Measurements from ENCODE around the gene CETP. TPM values are rescaled to one million over a fixed set of nuclear protein-coding genes. Genes with fewer than 3 reads are reported as not detected.

Gene CETP
- total and polyA plus RNA-seq, 2 of the 13 experiments (the other 11 are each of a cell fraction or from before 2014, with no cell fraction given), result 0.31 to 9.8 TPM

DNA sequence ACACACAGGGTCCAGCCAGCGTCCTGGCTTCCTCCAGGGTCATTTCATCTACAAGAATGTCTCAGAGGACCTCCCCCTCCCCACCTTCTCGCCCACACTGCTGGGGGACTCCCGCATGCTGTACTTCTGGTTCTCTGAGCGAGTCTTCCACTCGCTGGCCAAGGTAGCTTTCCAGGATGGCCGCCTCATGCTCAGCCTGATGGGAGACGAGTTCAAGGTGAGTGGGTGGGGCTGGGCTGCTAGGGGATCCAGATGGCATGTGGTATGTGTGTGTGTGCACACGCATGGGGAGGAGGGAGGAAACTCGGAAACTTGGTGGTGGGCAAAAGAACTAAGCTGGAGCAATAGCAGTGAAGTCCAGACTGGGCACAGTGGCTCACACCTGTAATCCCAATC lies 11.5 kb downstream of the CETP start (continued):
- TF ChIP-seq RXRB (CRISPR knock-in tag; IDR thresholded peaks at IDR 0.05; ENCODE audit: borderline replicate concordance) (peak; percentile 60; the same call in 1 of the 2 replicates), MED1 (CRISPR knock-in tag; IDR thresholded peaks at IDR 0.05) (peak; percentile 52), ARNTL (CRISPR knock-in tag; IDR thresholded peaks at IDR 0.05) (peak; percentile 32; the same call in 1 of the 2 replicates), SOX5 (CRISPR knock-in tag; IDR thresholded peaks at IDR 0.05; ENCODE audit: borderline replicate concordance) (0 out of 2 replicates have a peak, but pooled peaks have one; percentile 29), ZFAT (CRISPR knock-in tag; conservative IDR thresholded peaks at IDR 0.05) (no peak), RXRA (CRISPR knock-in tag; IDR thresholded peaks at IDR 0.05) (peak; percentile 72; the same call in 1 of the 2 replicates), ZNF879 (CRISPR knock-in tag; IDR thresholded peaks at IDR 0.05) (no peak), NFKB2 (CRISPR knock-in tag; IDR thresholded peaks at IDR 0.05; ENCODE audit: borderline replicate concordance) (peak; percentile 48; the same call in 1 of the 2 replicates), MYC (CRISPR knock-in tag; IDR thresholded peaks at IDR 0.05; ENCODE audit: borderline replicate concordance) (peak; percentile 76; the same call in 1 of the 2 replicates), ZNF619 (CRISPR knock-in tag; IDR thresholded peaks at IDR 0.05) (0 out of 2 replicates have a peak, but pooled peaks have one; percentile 54), ZMYM3 (CRISPR knock-in tag; IDR thresholded peaks at IDR 0.05) (peak; percentile 32; the same call in 1 of the 2 replicates), YY1 (IDR thresholded peaks at IDR 0.05; ENCODE audit: insufficient read depth, insufficient replicate concordance, low read depth, low read length) (peak; percentile 19), ZNF451 (CRISPR knock-in tag; IDR thresholded peaks at IDR 0.05) (0 out of 2 replicates have a peak, but pooled peaks have one; percentile 37), KAT2B (IDR thresholded peaks at IDR 0.05; ENCODE audit: borderline replicate concordance, low read depth, low read length) (no peak), NFYC (CRISPR knock-in tag; IDR thresholded peaks at IDR 0.05) (no peak), HIVEP1 (CRISPR knock-in tag; IDR thresholded peaks at IDR 0.05) (0 out of 2 replicates have a peak, but pooled peaks have one; percentile 11), FOSL2 (CRISPR knock-in tag; IDR thresholded peaks at IDR 0.05) (0 out of 2 replicates have a peak, but pooled peaks have one; percentile 16), HNRNPL (IDR thresholded peaks at IDR 0.05; ENCODE audit: low read depth, low read length) (no peak), RFXANK (CRISPR knock-in tag; IDR thresholded peaks at IDR 0.05) (no peak), ZEB1 (IDR thresholded peaks at IDR 0.05; ENCODE audit: insufficient replicate concordance, low read depth) (no peak), ZNF317 (CRISPR knock-in tag; IDR thresholded peaks at IDR 0.05) (peak; percentile 80; the same call in 1 of the 2 replicates), HOXA3 (CRISPR knock-in tag; IDR thresholded peaks at IDR 0.05) (peak; percentile 61; the same call in 1 of the 2 replicates), ZNF329 (CRISPR knock-in tag; IDR thresholded peaks at IDR 0.05; ENCODE audit: low read depth) (no peak)
- TF ChIP-seq, protein P1, sequence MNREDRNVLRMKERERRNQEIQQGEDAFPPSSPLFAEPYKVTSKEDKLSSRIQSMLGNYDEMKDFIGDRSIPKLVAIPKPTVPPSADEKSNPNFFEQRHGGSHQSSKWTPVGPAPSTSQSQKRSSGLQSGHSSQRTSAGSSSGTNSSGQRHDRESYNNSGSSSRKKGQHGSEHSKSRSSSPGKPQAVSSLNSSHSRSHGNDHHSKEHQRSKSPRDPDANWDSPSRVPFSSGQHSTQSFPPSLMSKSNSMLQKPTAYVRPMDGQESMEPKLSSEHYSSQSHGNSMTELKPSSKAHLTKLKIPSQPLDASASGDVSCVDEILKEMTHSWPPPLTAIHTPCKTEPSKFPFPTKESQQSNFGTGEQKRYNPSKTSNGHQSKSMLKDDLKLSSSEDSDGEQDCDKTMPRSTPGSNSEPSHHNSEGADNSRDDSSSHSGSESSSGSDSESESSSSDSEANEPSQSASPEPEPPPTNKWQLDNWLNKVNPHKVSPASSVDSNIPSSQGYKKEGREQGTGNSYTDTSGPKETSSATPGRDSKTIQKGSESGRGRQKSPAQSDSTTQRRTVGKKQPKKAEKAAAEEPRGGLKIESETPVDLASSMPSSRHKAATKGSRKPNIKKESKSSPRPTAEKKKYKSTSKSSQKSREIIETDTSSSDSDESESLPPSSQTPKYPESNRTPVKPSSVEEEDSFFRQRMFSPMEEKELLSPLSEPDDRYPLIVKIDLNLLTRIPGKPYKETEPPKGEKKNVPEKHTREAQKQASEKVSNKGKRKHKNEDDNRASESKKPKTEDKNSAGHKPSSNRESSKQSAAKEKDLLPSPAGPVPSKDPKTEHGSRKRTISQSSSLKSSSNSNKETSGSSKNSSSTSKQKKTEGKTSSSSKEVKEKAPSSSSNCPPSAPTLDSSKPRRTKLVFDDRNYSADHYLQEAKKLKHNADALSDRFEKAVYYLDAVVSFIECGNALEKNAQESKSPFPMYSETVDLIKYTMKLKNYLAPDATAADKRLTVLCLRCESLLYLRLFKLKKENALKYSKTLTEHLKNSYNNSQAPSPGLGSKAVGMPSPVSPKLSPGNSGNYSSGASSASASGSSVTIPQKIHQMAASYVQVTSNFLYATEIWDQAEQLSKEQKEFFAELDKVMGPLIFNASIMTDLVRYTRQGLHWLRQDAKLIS (CRISPR knock-in tag; IDR thresholded peaks at IDR 0.05), result no peak
- TF ChIP-seq, protein P2, sequence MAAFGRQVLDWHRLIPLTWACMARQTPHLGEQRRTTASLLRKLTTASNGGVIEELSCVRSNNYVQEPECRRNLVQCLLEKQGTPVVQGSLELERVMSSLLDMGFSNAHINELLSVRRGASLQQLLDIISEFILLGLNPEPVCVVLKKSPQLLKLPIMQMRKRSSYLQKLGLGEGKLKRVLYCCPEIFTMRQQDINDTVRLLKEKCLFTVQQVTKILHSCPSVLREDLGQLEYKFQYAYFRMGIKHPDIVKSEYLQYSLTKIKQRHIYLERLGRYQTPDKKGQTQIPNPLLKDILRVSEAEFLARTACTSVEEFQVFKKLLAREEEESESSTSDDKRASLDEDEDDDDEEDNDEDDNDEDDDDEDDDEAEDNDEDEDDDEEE (CRISPR knock-in tag; IDR thresholded peaks at IDR 0.05), result no peak
- TF ChIP-seq, protein P3, sequence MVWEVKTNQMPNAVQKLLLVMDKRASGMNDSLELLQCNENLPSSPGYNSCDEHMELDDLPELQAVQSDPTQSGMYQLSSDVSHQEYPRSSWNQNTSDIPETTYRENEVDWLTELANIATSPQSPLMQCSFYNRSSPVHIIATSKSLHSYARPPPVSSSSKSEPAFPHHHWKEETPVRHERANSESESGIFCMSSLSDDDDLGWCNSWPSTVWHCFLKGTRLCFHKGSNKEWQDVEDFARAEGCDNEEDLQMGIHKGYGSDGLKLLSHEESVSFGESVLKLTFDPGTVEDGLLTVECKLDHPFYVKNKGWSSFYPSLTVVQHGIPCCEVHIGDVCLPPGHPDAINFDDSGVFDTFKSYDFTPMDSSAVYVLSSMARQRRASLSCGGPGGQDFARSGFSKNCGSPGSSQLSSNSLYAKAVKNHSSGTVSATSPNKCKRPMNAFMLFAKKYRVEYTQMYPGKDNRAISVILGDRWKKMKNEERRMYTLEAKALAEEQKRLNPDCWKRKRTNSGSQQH (CRISPR knock-in tag; IDR thresholded peaks at IDR 0.05; ENCODE audit: low read depth), result no peak
